A673 (cell line): Measurements from ENCODE around the gene TROAP. TPM values are rescaled to one million over a fixed set of nuclear protein-coding genes. Genes with fewer than 3 reads are reported as not detected.

Experiments
- BruUV-seq: library from RNA; stranded (reverse); fragments of 400-500 nt; replicated peaks from 2 replicates; lab custom pipeline; 2021; lab: Mats Ljungman, UMichigan
- CTCF ChIA-PET: fragments of 300-600 bp; sonication (Branson Sonifier 250); formaldehyde crosslinking; loops from one replicate; lab custom pipeline; 2022; ENCODE audit warnings: antibody characterized with exemption; lab: Charles Lee
- POLR2A ChIA-PET: fragments of 300-600 bp; sonication (Branson Sonifier 250); formaldehyde crosslinking; loops from one replicate; lab custom pipeline; 2022; ENCODE audit warnings: antibody characterized with exemption; ENCODE audit not compliant: low non-redundant PET; lab: Charles Lee
- DNase-seq: peaks from one replicate; pipeline ENCODE4 v3.0.0-alpha.2; 2015; ENCODE audit warnings: low spot score
- H3K27ac ChIP-seq: fragments of 200-600 bp; sonication (generic); 2 replicates; pipeline ENCODE4 v1.5.1; 2016; ENCODE audit warnings: mixed run types, low read depth, mild to moderate bottlenecking, mixed read lengths, antibody characterized with exemption, low read length; ENCODE audit not compliant: poor library complexity, severe bottlenecking
- H3K27me3 ChIP-seq: fragments of 200-600 bp; sonication (generic); replicated peaks from 2 replicates; pipeline ENCODE4 v1.6.1; 2017; ENCODE audit warnings: mixed run types, low read depth, mild to moderate bottlenecking, mixed read lengths, antibody characterized with exemption, low read length; ENCODE audit not compliant: insufficient read depth, poor library complexity
- H3K36me3 ChIP-seq: fragments of 200-600 bp; sonication (generic); 2 replicates; pipeline ENCODE4 v1.6.1; 2016; ENCODE audit warnings: mixed run types, mild to moderate bottlenecking, mixed read lengths, antibody characterized with exemption, low read length; ENCODE audit not compliant: insufficient read depth, poor library complexity, severe bottlenecking
- H3K4me1 ChIP-seq: fragments of 200-600 bp; sonication (generic); 2 replicates; pipeline ENCODE4 v1.6.1; 2017; ENCODE audit warnings: mixed run types, mild to moderate bottlenecking, mixed read lengths, antibody characterized with exemption, low read length; ENCODE audit not compliant: insufficient read depth, poor library complexity, severe bottlenecking
- H3K4me3 ChIP-seq: fragments of 200-600 bp; sonication (generic); 2 replicates; pipeline ENCODE4 v1.5.1; 2016; ENCODE audit warnings: low read depth, mixed run types, mild to moderate bottlenecking, mixed read lengths, low read length; ENCODE audit not compliant: poor library complexity, severe bottlenecking
- H3K9me3 ChIP-seq: fragments of 200-600 bp; sonication (generic); 2 replicates; pipeline ENCODE4 v1.6.1; 2016; ENCODE audit warnings: mixed run types, low read depth, mild to moderate bottlenecking, mixed read lengths, antibody characterized with exemption, low read length; ENCODE audit not compliant: poor library complexity, severe bottlenecking
- CTCF ChIP-seq: fragments of 300-800, 200-600 bp; sonication (generic); conservative IDR thresholded peaks from 2 replicates; pipeline ENCODE4 v1.5.1; 2017; ENCODE audit warnings: low read depth, mild to moderate bottlenecking, antibody characterized with exemption, low read length, moderate library complexity, mixed read lengths
- EZH2 ChIP-seq: fragments of 200-600 bp; sonication (generic); IDR thresholded peaks from 2 replicates; pipeline ENCODE4 v1.6.1; 2017; ENCODE audit warnings: borderline replicate concordance, low read depth, mild to moderate bottlenecking, mixed read lengths, antibody characterized with exemption, low read length; ENCODE audit not compliant: poor library complexity, severe bottlenecking
- intact Hi-C: fragments of 100-400 bp; cut with micrococcal nuclease; formaldehyde crosslinking; loops from one replicate; pipeline ENCODE4 v1.10.0; 2022; ENCODE audit not compliant: unreplicated experiment
- total RNA-seq: library from RNA; stranded (reverse); gene quantifications from 2 replicates; pipeline ENCODE4 v1.2.3, GENCODE V29; 2021

TROAP gene
- total RNA-seq, 1 experiment from 2014 or later: 124 TPM

GRCh38 chr12:49296836-49297694 lies 26.0 kb upstream of the TROAP start:
- Histone ChIP-seq H3K4me3 (no peak overlapping the region), H3K27me3 (no peaks in the 10 kb centered on the region)
- POLR2A ChIA-PET: interaction anchor here (0.5 kb wide), 1 partner anchor 553 kb away, joined by 3 read pairs; no protein-coding TSS in a partner anchor

GRCh38 chr12:49297695-49298060 lies 25.4 kb upstream of the TROAP start:
- BruUV-seq: no TSS peak
- Histone ChIP-seq H3K4me3 (no peak overlapping the region), H3K9me3 (no peaks in the 10 kb centered on the region), H3K27me3 (no peaks in the 10 kb centered on the region), H3K4me1 (peaks cover 17% of the 10 kb centered on the region), H3K36me3 (no peaks in the 10 kb centered on the region), H3K27ac (no peak overlapping the region)
- ChIA-PET CTCF (no interaction called here), POLR2A (no interaction called here)
- DNase-seq: no peak
- intact Hi-C loops: no loop called here
- TF ChIP-seq CTCF (no peak), EZH2 (no peak)

More at GRCh38 chr12:49296836-49297694, 26.0 kb upstream of the TROAP start:
- H3K27ac ChIP-seq: no peak overlapping the region
- intact Hi-C loops: no loop called here
- CTCF ChIA-PET: interaction anchor here (0.6 kb wide), 1 partner anchor 125 kb away, joined by 5 read pairs; no protein-coding TSS in a partner anchor
- no peak for DNase-seq
- BruUV-seq: no TSS peak
- TF ChIP-seq EZH2 (no peak), CTCF (no peak)
- H3K36me3 ChIP-seq: no peaks in the 10 kb centered on the region
- no peaks in the 10 kb centered on the region for H3K9me3 ChIP-seq
- peaks cover 17% of the 10 kb centered on the region for H3K4me1 ChIP-seq

GRCh38 chr12:49298160-49298559 lies 24.9 kb upstream of the TROAP start:
- BruUV-seq: no TSS peak
- POLR2A ChIA-PET: no interaction called here
- no peak overlapping the region for H3K4me3 ChIP-seq

More at GRCh38 chr12:49298160-49298559, 24.9 kb upstream of the TROAP start:
- H3K9me3 ChIP-seq: no peaks in the 10 kb centered on the region
- no peak for DNase-seq
- no peaks in the 10 kb centered on the region for H3K27me3 ChIP-seq
- no peaks in the 10 kb centered on the region for H3K36me3 ChIP-seq
- CTCF ChIA-PET: no interaction called here
- intact Hi-C loops: no loop called here
- H3K27ac ChIP-seq: no peak overlapping the region
- H3K4me1 ChIP-seq: peaks cover 12% of the 10 kb centered on the region
- TF ChIP-seq CTCF: no peak
- TF ChIP-seq EZH2: no peak
